SHP77 (cell line): ENCODE data around the gene ZXDC.

Experiments
- DNase-seq, 2 experiments: peaks; one replicate each; lab custom pipeline; 2025; lab: John Stamatoyannopoulos, UW

ZXDC gene

GRCh38 chr3:126473292-126474168 lies 2.2 kb downstream of the ZXDC start:
- no peak for DNase-seq

- no peak for DNase-seq
Observed at GRCh38 chr3:126472277-126473006, 3.2 kb downstream of the ZXDC start.

GRCh38 chr3:126469479-126469878 lies 6.2 kb downstream of the ZXDC start:
- DNase-seq, result no peak

GRCh38 chr3:126468028-126468891 lies 7.4 kb downstream of the ZXDC start:
- DNase-seq, result no peak

- no peak for DNase-seq
Observed at GRCh38 chr3:126467611-126467955, 8.1 kb downstream of the ZXDC start.

GRCh38 chr3:126466886-126467610 lies 8.6 kb downstream of the ZXDC start:
- DNase-seq, result no peak

- DNase-seq, result no peak
Observed at GRCh38 chr3:126465928-126466544, 9.7 kb downstream of the ZXDC start.

- DNase-seq, result no peak
Observed at GRCh38 chr3:126464997-126465396, 10.7 kb downstream of the ZXDC start.

- DNase-seq, result no peak
Observed at GRCh38 chr3:126464494-126464893, 11.2 kb downstream of the ZXDC start.

- DNase-seq, result no peak
Observed at GRCh38 chr3:126464093-126464492, 11.6 kb downstream of the ZXDC start.

- DNase-seq, result no peak
Observed at GRCh38 chr3:126463521-126463920, 12.2 kb downstream of the ZXDC start.

- DNase-seq, result no peak
Observed at GRCh38 chr3:126461450-126462070, 14.1 kb downstream of the ZXDC start.

GRCh38 chr3:126460381-126460780 lies 15.3 kb downstream of the ZXDC start:
- DNase-seq, result no peak

- no peak for DNase-seq
Observed at GRCh38 chr3:126459763-126460127, 15.9 kb downstream of the ZXDC start.

- no peak for DNase-seq
Observed at GRCh38 chr3:126459111-126459762, 16.5 kb downstream of the ZXDC start.

GRCh38 chr3:126456766-126457388 lies 18.8 kb downstream of the ZXDC start:
- no peak for DNase-seq

GRCh38 chr3:126456211-126456610 lies 19.5 kb downstream of the ZXDC start:
- DNase-seq, result no peak

GRCh38 chr3:126454437-126455198 lies 21.1 kb downstream of the ZXDC start:
- no peak for DNase-seq

GRCh38 chr3:126454025-126454424 lies 21.7 kb downstream of the ZXDC start:
- DNase-seq, result no peak
